NB4 (cell line): ENCODE results near the gene OR52J3.

Experiments
- DNase-seq: peaks from one replicate; pipeline ENCODE4 v3.0.0; 2010; ENCODE audit warnings: low read depth
- H3K4me3 ChIP-seq: one replicate; pipeline ENCODE4 v1.5.1; 2011; ENCODE audit warnings: mild to moderate bottlenecking, low read depth, low read length, moderate library complexity
- CTCF ChIP-seq: IDR thresholded peaks from one replicate; pipeline ENCODE4 v1.5.1; 2012; ENCODE audit warnings: low read depth, low read length
- MAX ChIP-seq: IDR thresholded peaks from 2 replicates; pipeline ENCODE4 v1.6.1; 2011; ENCODE audit warnings: low read depth, low read length
- MYC ChIP-seq: IDR thresholded peaks from 2 replicates; pipeline ENCODE4 v1.6.1; 2011; ENCODE audit warnings: low read depth, low read length
- POLR2A ChIP-seq: IDR thresholded peaks from 2 replicates; pipeline ENCODE4 v1.6.1; 2011; ENCODE audit warnings: mild to moderate bottlenecking; ENCODE audit not compliant: insufficient read length; ENCODE audit errors: extremely low read depth

The OR52J3 gene

DNA sequence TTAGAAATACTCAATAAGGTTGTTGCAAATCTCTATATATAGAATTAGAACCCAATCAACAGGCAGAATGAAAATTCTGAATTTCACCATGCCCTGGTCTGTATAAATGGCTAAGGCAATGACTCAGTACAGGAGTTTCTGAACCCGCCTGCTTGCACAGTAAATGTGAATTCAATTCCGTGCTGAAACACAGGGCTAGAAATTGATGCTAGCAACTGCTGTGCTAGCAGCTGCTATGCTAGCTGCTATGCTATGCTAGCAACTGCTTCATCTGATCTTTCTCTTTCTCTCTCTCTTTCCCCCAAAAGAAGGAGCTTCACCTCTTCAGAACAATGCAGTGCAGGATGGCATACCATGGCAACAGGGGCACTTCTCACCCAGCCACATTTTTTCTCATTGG, 9.7 kb upstream of the OR52J3 start:
- DNase-seq: no peak
- no peak for TF ChIP-seq POLR2A
- TF ChIP-seq MAX: no peak
- no peak for TF ChIP-seq MYC
- no peak for TF ChIP-seq CTCF
- no peak overlapping the region for H3K4me3 ChIP-seq

GRCh38 chr11:5037926-5038325, 8.4 kb upstream of the OR52J3 start:
- no peak for TF ChIP-seq POLR2A
- no peak for TF ChIP-seq MAX
- no peak for TF ChIP-seq CTCF
- TF ChIP-seq MYC: no peak
- no peak overlapping the region for H3K4me3 ChIP-seq
- no peak for DNase-seq

DNA sequence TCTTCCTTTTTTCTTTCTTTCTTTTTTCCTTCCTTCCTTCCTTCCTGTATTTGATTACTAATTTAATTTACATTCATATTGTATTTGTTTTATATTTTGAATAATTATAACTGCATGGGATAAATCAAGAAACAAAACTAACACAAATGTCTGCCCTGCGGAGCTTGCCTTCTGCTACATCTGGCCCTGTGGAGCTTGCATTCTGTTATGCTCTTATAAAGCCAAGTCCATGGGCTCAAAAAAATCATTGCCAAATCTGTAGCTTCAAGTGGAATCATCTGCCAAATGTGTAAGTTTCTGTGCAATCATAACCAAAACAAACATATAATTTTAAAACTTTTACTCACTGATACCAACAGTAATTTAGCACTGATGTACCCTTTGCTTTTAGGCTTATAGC, 8.0 kb upstream of the OR52J3 start:
- no peak for DNase-seq
- no peak overlapping the region for H3K4me3 ChIP-seq
- TF ChIP-seq CTCF: no peak
- no peak for TF ChIP-seq POLR2A
- TF ChIP-seq MAX: no peak
- no peak for TF ChIP-seq MYC

DNA sequence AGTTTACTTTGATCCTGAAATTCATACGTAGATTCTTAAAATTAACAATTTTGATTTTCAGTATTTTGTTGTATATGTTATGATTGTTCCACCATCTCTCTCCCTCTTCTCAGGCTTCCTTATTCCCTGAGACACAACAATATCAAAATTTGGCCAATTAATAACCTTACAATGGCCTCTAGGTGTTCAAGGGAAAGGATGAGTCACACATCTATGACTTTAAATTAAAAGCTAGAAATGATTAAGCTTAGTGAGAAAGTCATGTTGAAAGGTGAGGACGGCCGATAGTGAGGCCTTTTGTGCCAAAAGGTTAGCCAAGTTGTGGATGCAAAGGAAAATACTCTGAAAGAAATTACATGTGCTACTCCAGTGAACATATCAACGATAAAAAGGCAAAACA, 5.5 kb upstream of the OR52J3 start:
- no peak overlapping the region for H3K4me3 ChIP-seq
- no peak for DNase-seq
- TF ChIP-seq MAX (no peak), CTCF (no peak), MYC (no peak), POLR2A (no peak)

DNA sequence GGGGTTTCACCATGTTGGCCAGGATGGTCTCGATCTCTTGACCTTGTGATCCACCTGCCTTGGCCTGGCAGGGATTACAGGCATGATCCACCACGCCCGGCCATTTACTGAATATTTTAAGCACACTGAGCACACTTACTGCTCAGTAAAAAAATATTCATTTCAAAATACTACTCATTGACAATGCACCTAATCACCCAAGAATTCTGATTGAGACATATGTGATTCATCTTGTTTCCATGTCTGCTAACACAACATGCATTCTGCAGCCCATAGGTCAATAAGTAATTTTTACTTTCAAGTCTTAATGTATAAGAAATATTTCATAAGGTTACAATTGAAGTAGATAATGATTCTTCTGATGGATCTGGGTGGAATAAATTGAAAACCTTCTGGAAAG, 4.2 kb upstream of the OR52J3 start:
- DNase-seq: no peak
- no peak overlapping the region for H3K4me3 ChIP-seq
- TF ChIP-seq MAX (no peak), MYC (no peak), POLR2A (no peak), CTCF (no peak)

DNA sequence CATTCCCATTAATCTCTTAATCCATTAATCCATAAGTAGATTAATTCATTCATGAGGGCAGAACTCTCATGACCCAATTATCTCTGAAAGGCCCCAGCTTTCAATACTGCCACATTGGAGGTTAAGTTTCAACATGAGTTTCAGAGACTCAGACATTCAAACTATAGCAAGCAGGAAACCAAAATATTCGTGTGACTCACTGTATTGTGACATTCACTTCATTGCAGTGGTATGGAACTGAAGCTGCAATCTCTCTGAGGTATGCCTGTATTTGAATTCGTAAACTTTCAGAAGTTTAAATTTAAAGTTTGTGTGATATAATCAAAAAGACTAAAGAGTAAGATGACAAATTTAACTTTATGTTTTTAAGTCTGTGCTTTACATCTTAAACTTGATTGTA, 2.9 kb upstream of the OR52J3 start:
- H3K4me3 ChIP-seq: no peak overlapping the region
- TF ChIP-seq MAX (no peak), POLR2A (no peak), MYC (no peak), CTCF (no peak)
- peak; percentile 30 for DNase-seq
